ENCODE data around the gene GPR137B.

DNA sequence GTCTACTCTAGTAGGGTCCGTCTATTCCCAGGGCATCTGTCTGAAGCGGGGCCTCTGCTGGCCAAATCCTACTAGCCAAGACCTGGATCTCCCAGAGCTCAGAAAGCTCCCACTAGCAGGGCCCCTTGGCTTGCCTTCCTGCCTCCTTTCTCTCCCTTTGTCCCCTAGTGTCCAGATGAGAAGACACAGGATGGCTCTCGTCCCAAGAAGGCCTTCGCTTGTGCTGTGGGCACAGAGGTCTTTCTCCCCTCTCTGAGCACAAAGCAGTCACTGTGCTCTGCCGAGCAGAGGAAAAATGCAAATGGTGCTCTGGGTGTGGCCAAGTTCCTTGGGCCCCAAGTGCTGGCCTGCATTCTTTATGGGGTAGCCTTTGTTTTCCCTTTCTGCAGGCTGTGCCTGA, 13.0 kb upstream of the GPR137B start:
- TF ChIP-seq, protein P1, sequence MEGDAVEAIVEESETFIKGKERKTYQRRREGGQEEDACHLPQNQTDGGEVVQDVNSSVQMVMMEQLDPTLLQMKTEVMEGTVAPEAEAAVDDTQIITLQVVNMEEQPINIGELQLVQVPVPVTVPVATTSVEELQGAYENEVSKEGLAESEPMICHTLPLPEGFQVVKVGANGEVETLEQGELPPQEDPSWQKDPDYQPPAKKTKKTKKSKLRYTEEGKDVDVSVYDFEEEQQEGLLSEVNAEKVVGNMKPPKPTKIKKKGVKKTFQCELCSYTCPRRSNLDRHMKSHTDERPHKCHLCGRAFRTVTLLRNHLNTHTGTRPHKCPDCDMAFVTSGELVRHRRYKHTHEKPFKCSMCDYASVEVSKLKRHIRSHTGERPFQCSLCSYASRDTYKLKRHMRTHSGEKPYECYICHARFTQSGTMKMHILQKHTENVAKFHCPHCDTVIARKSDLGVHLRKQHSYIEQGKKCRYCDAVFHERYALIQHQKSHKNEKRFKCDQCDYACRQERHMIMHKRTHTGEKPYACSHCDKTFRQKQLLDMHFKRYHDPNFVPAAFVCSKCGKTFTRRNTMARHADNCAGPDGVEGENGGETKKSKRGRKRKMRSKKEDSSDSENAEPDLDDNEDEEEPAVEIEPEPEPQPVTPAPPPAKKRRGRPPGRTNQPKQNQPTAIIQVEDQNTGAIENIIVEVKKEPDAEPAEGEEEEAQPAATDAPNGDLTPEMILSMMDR (IDR thresholded peaks at IDR 0.05), result no peak
- no peak for TF ChIP-seq POLR2A (IDR thresholded peaks at IDR 0.05)

Data from adrenal gland (tissue), 5 donors.